ENCODE results near the gene SLC38A11.

SLC38A11 gene

DNA sequence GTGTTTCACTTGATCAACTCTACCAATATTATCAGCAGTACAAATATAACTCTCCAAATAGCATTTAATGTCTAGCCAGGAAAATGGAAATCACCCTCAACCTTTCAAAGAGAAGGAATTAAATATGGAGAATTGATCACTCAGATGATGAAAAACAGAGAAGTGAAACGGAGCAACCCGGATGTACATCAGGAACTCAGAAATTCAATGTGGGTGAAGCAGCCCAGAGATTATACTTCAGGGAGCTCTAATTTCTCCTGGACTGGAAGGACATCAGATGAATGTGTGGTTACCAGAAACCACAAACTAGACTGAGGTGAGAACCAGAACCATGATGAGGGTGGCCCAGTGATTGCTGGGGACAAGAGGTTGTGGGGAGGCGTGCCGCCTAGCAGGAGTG lies 78.2 kb downstream of the SLC38A11 start:
- no peak overlapping the region for H3K27ac ChIP-seq
- TF ChIP-seq ZFX (IDR thresholded peaks at IDR 0.05; ENCODE audit: borderline replicate concordance) (no peak), CTCF (IDR thresholded peaks at IDR 0.05) (no peak)

DNA sequence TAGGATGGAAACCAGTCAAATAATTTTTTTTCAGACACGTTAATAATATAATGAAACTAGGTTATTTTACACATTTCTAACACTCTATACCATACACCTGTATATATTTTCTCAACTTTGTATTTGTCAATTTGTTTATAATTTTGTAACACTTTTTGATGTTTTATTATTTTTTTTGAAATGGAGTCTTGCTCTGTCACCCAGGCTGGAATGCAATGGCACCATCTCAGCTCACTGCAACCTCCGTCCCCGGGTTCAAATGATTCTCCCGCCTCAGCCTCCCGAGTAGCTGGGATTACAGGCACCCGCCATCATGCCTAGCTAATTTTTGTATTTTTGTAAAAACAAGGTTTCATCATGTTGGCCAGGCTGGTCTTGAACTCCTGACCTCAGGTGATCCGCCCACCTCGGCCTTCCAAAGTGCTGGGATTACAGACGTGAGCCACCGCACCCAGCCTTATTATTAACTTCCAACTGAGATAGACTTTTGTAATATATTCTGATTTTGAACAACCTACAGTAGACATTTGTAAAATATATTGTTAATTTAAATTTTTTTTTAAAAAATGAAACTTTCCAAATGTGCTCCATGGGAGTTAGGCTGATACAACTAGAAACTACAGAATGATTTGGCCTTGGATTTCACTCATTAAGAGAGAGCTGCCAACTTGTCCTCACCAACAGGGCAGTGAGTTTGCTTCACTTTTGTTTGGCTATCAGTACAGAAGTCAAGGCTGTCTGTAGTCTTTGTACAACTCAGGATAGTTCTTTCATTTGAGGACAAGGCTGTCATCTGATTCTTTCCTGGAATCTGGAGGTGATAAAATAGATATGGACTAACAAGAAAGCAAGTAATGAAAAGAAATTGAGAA lies 79.8 kb downstream of the SLC38A11 start:
- no peak overlapping the region for H3K27ac ChIP-seq
- no peak for TF ChIP-seq CTCF (IDR thresholded peaks at IDR 0.05)

DNA sequence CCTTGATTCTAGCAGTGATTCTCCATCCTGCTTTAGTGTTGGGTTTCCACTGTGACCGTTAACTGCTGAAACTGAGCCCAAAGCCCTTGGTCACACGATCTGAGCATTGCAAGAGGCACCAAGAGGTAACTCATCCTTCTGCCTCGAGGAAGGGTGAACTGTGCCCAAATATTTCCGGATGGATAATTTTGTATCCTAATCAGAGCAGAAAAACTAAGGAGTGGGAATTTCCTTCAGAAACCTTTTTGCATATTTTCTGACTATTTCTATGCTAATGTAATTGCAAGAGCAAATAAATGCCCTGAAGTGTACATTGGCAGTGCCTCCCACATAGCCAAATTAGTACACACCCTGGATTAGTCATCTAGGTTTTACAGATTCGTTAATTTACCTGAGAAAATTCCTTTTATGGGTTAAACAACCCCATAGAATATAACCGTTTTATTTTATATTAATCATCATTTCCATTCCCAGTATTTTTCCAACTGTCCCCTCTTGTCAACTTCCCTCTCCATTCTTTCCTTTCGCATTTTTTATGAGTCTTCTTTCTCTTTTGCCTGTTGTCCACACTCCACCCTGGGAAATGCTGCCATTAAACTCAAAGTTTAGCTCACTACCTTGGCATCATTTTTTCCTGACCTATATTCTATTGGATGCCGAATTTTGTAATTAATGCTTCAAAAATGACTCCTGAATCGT lies 82.0 kb downstream of the SLC38A11 start:
- no peak overlapping the region for H3K27ac ChIP-seq
- TF ChIP-seq CTCF (IDR thresholded peaks at IDR 0.05) (no peak), ZFX (IDR thresholded peaks at IDR 0.05; ENCODE audit: borderline replicate concordance) (no peak)

DNA sequence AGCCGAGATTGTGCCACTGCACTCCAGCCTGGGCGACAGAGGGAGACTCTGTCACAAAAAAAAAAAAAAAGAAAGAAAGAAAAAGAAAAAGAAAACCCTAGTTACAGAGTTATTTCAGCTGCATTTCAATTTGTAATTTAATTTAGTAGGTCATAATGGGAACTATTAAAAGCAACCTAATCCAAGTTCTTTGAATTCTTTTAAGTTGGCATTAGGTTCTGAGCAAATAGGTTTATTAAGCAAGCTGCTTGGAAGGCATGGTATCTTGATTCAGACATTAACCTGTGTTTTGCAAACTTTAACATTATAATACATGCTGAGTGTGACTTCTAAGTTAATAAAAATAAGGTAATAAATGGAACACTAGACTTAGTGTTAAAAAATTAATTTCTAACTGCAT lies 83.9 kb downstream of the SLC38A11 start:
- H3K27ac ChIP-seq: no peak overlapping the region
- no peak for TF ChIP-seq CTCF (IDR thresholded peaks at IDR 0.05)
- no peak for TF ChIP-seq ZFX (IDR thresholded peaks at IDR 0.05; ENCODE audit: borderline replicate concordance)

DNA sequence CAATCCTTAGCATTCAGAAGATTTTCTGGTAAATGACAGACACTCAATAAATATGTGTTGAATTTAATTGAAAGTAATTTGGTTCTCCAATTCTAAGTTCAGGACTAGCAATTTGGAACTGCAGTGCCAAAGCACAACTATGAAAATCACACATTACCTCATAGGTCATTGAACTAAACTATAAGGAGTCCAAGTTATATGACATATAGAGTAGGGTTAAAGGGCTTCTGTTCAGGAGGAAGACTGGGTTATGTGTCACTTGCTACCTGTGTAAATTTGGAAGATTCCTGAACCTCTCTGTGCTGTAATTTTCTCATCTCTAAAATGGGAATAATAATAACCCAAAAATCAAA lies 85.9 kb downstream of the SLC38A11 start:
- no peak overlapping the region for H3K27ac ChIP-seq

GRCh38 chr2:164868563-164869419 lies 86.5 kb downstream of the SLC38A11 start:
- TF ChIP-seq ZFX (IDR thresholded peaks at IDR 0.05; ENCODE audit: borderline replicate concordance) (no peak), CTCF (IDR thresholded peaks at IDR 0.05) (no peak)
- H3K27ac ChIP-seq: no peak overlapping the region

More for the DNA sequence above, 85.9 kb downstream of the SLC38A11 start:
- TF ChIP-seq CTCF (IDR thresholded peaks at IDR 0.05) (no peak), ZFX (IDR thresholded peaks at IDR 0.05; ENCODE audit: borderline replicate concordance) (no peak)
